ENCODE measurements around the gene CPT1B. TPM values are rescaled to one million over a fixed set of nuclear protein-coding genes. Genes with fewer than 3 reads are reported as not detected.

The CPT1B gene
- total RNA-seq, 2 donors from 2014 or later = 83.5 to 105 TPM

DNA sequence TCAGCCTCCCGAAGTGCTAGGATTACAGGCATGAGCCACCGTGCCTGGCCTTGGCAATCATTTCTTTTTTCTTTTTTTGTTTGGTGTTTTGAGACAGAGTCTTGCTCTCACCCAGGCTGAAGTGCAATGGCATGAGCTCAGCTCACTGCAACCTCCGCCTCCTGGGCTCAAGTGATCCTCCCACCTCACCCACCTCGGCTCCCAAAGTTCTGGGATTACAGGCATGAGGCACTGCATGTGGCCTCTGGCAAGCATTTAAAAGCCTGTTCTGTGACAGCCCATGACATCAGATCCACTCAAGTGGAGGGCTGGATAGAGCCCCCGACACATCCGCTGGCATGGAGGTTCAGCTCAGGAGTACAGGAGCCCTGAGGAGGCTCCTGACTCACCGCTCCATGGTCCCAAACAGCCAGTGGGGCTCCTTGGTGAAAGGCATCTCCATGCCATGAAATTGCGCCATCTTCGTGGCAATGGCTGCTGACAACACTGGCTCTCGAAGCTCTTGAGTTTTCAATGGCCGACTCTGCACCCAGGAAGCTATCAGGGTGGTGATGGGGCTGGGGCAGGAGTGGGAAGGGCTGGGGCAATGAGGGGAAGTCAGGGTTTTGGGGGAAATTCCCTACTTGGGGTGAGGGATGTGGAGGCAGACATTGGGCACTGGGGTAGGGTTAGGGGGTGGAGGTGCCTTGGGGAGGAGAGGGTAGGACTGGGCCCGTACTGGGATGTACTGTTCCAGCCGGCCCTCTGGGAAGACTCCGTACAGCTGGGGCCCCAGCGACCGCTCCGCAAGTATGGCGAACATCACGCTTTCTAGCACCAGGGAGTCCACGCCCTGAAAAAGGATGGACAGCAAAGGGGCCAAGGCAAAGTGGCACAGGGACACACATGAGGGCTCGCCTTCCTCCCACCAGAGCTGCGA lies 3.1 kb upstream of the CPT1B start:
- H3K36me3 ChIP-seq (ENCODE audit: control insufficient read depth, insufficient read depth, low read length) = peaks cover 25% of the 10 kb centered on the region
- peaks cover 12% of the 10 kb centered on the region for H3K4me1 Mint-ChIP-seq
- TF ChIP-seq CTCF (conservative IDR thresholded peaks at IDR 0.05) = no peak
- H3K9me3 ChIP-seq (ENCODE audit: control insufficient read depth, low read length) = no peaks in the 10 kb centered on the region
- H3K36me3 Mint-ChIP-seq (ENCODE audit: low read depth) = peaks cover 15% of the 10 kb centered on the region
- peak overlapping the region; percentile 75 for H3K9ac ChIP-seq (ENCODE audit: extremely low read depth, low read length, poor library complexity, severe bottlenecking)
- WGBS, 2 experiments (ENCODE audit: insufficient coverage in 1 of 2, insufficient read length in 1 of 2) = 95 to 98% methylated on average over 20 to 22 of the region's 22 CpGs
- H3K27me3 Mint-ChIP-seq (ENCODE audit: insufficient read depth) = peaks cover 9% of the 10 kb centered on the region
- peak overlapping the region; percentile 58 for H3K27ac Mint-ChIP-seq
- peak overlapping the region; percentile 93 for H3K4me3 ChIP-seq (ENCODE audit: low read length)
- H3K9me3 Mint-ChIP-seq = no peaks in the 10 kb centered on the region
- peaks cover 6% of the 10 kb centered on the region for H3K4me1 ChIP-seq (ENCODE audit: control insufficient read depth, insufficient read depth, low read length)
- no peak overlapping the region for H3K27ac ChIP-seq (ENCODE audit: low read depth, low read length)
- H3K27me3 ChIP-seq (ENCODE audit: control insufficient read depth, insufficient read depth, low read length, poor library complexity, severe bottlenecking) = no peaks in the 10 kb centered on the region
- peak overlapping the region; percentile 72 for H3K4me3 Mint-ChIP-seq
- DNase-seq = no peak

GRCh38 chr22:50579752-50580151 lies 1.5 kb upstream of the CPT1B start:
- Mint-ChIP-seq H3K4me3 (no peak overlapping the region), H3K9me3 (no peaks in the 10 kb centered on the region), H3K36me3 (ENCODE audit: low read depth) (peaks cover 26% of the 10 kb centered on the region), H3K27ac (peak overlapping the region; percentile 7), H3K4me1 (peaks cover 10% of the 10 kb centered on the region), H3K27me3 (ENCODE audit: insufficient read depth) (no peaks in the 10 kb centered on the region)
- Histone ChIP-seq H3K27ac (ENCODE audit: low read depth, low read length) (no peak overlapping the region), H3K9me3 (ENCODE audit: control insufficient read depth, low read length) (no peaks in the 10 kb centered on the region), H3K4me1 (ENCODE audit: control insufficient read depth, insufficient read depth, low read length) (peaks cover 6% of the 10 kb centered on the region), H3K4me3 (ENCODE audit: low read length) (no peak overlapping the region), H3K27me3 (ENCODE audit: control insufficient read depth, insufficient read depth, low read length, poor library complexity, severe bottlenecking) (no peaks in the 10 kb centered on the region), H3K36me3 (ENCODE audit: control insufficient read depth, insufficient read depth, low read length) (peaks cover 34% of the 10 kb centered on the region), H3K9ac (ENCODE audit: extremely low read depth, low read length, poor library complexity, severe bottlenecking) (no peak overlapping the region)
- DNase-seq = no peak
- 86 to 100% methylated on average over 2 to 4 of the region's 4 CpGs for WGBS, 2 experiments (ENCODE audit: insufficient coverage in 1 of 2, insufficient read length in 1 of 2)
- TF ChIP-seq CTCF (conservative IDR thresholded peaks at IDR 0.05) = no peak

- no peak for DNase-seq
- Mint-ChIP-seq H3K36me3 (ENCODE audit: low read depth) (peaks cover 26% of the 10 kb centered on the region), H3K4me3 (no peak overlapping the region), H3K9me3 (no peaks in the 10 kb centered on the region), H3K27ac (no peak overlapping the region), H3K27me3 (ENCODE audit: insufficient read depth) (no peaks in the 10 kb centered on the region), H3K4me1 (peaks cover 6% of the 10 kb centered on the region)
- Histone ChIP-seq H3K9me3 (ENCODE audit: control insufficient read depth, low read length) (no peaks in the 10 kb centered on the region), H3K4me3 (ENCODE audit: low read length) (no peak overlapping the region), H3K27ac (ENCODE audit: low read depth, low read length) (no peak overlapping the region), H3K27me3 (ENCODE audit: control insufficient read depth, insufficient read depth, low read length, poor library complexity, severe bottlenecking) (no peaks in the 10 kb centered on the region), H3K4me1 (ENCODE audit: control insufficient read depth, insufficient read depth, low read length) (peaks cover 3% of the 10 kb centered on the region), H3K9ac (ENCODE audit: extremely low read depth, low read length, poor library complexity, severe bottlenecking) (no peak overlapping the region), H3K36me3 (ENCODE audit: control insufficient read depth, insufficient read depth, low read length) (peaks cover 43% of the 10 kb centered on the region)
- whole genome bisulfite sequencing, 2 experiments (ENCODE audit: insufficient coverage in 1 of 2, insufficient read length in 1 of 2) = 95% methylated on average over 5 to 8 of the region's 8 CpGs
- TF ChIP-seq CTCF (conservative IDR thresholded peaks at IDR 0.05) = no peak
These were observed 616 bp upstream of the CPT1B start for GRCh38 chr22:50578776-50579310.

Data from endodermal cell (in vitro differentiated cells).